Hepatocyte (in vitro differentiated cells): ENCODE measurements around the gene SNAP23. TPM values are rescaled to one million over a fixed set of nuclear protein-coding genes. Genes with fewer than 3 reads are reported as not detected.

Experiments
- DNase-seq: peaks from one replicate; pipeline ENCODE4 v3.0.0-alpha.2; 2016; ENCODE audit warnings: low spot score
- H2AFZ ChIP-seq: fragments of 200-600 bp; sonication (generic); 2 replicates; pipeline ENCODE4 v1.6.0; 2016; ENCODE audit warnings: antibody characterized with exemption, mild to moderate bottlenecking
- H3K27ac ChIP-seq: fragments of 200-600 bp; sonication (generic); 2 replicates; pipeline ENCODE4 v1.5.1; 2016; ENCODE audit warnings: mild to moderate bottlenecking
- H3K27me3 ChIP-seq: fragments of 200-600 bp; sonication (generic); 2 replicates; pipeline ENCODE4 v1.6.1; 2016
- H3K36me3 ChIP-seq: fragments of 200-600 bp; sonication (generic); replicated peaks from 2 replicates; pipeline ENCODE4 v1.5.1; 2016; ENCODE audit warnings: low read depth; ENCODE audit not compliant: insufficient read depth
- H3K4me1 ChIP-seq: fragments of 200-600 bp; sonication (generic); 2 replicates; pipeline ENCODE4 v1.5.1; 2016; ENCODE audit warnings: mild to moderate bottlenecking, moderate library complexity; ENCODE audit not compliant: insufficient read depth
- H3K4me2 ChIP-seq: fragments of 200-600 bp; sonication (generic); 2 replicates; pipeline ENCODE4 v1.6.0; 2016
- H3K4me3 ChIP-seq: fragments of 200-600 bp; sonication (generic); 2 replicates; pipeline ENCODE4 v1.5.1; 2016; ENCODE audit warnings: mild to moderate bottlenecking
- H3K79me2 ChIP-seq: fragments of 200-600 bp; sonication (generic); 2 replicates; pipeline ENCODE4 v1.6.0; 2017; ENCODE audit warnings: mild to moderate bottlenecking
- H3K9me2 ChIP-seq: fragments of 200-600 bp; sonication (generic); replicated peaks from 2 replicates; pipeline ENCODE4 v1.6.0; 2017; ENCODE audit warnings: mild to moderate bottlenecking; ENCODE audit not compliant: insufficient read depth
- H3K9me3 ChIP-seq: fragments of 200-600 bp; sonication (generic); 2 replicates; pipeline ENCODE4 v1.5.1; 2016; ENCODE audit warnings: low read depth, mild to moderate bottlenecking
- H4K20me1 ChIP-seq: fragments of 200-600 bp; sonication (generic); 2 replicates; pipeline ENCODE4 v1.6.0; 2016; ENCODE audit warnings: mild to moderate bottlenecking; ENCODE audit not compliant: insufficient read depth, poor library complexity, severe bottlenecking
- CTCF ChIP-seq: fragments of 200-600 bp; sonication (generic); IDR thresholded peaks from 2 replicates; pipeline ENCODE4 v1.5.1; 2016; ENCODE audit warnings: antibody characterized with exemption, mild to moderate bottlenecking; ENCODE audit not compliant: poor library complexity
- EZH2 ChIP-seq: fragments of 200-600 bp; sonication (generic); IDR thresholded peaks from 2 replicates; pipeline ENCODE4 v1.6.1; 2016; ENCODE audit warnings: antibody characterized with exemption, mild to moderate bottlenecking, borderline replicate concordance
- EZH2phosphoT487 ChIP-seq: fragments of 200-600 bp; sonication (generic); IDR thresholded peaks from one replicate; pipeline ENCODE4 v1.6.1; 2018; ENCODE audit warnings: antibody characterized with exemption, mild to moderate bottlenecking, low read depth, moderate library complexity; ENCODE audit not compliant: unreplicated experiment, severe bottlenecking
- WGBS: methylation state at CpG from one replicate; pipeline ENCODE4 v1.1.6; 2016; ENCODE audit warnings: low lambda C conversion rate; ENCODE audit errors: missing lambda C conversion rate; 5-methylcytosine and 5-hydroxymethylcytosine counted together
- polyA plus RNA-seq: library from polyadenylated mRNA; unstranded; fragments of >200 nt; fragmentation: Nextera tagmentation; extraction: Ambion mirVana; gene quantifications from 2 replicates; pipeline ENCODE4 v1.2.1, GENCODE V29; 2016
- total RNA-seq: library from RNA; depleted of rRNA; stranded (reverse); fragments of >200 nt; gene quantifications from 2 replicates; pipeline ENCODE4 v1.2.3, GENCODE V29; 2014

Gene SNAP23
- total and polyA plus RNA-seq, 2 experiments from 2014 or later, result 82.7 to 123 TPM

- DNase-seq, result no peak
- no peaks in the 10 kb centered on the region for H3K9me3 ChIP-seq
- no peaks in the 10 kb centered on the region for H3K36me3 ChIP-seq
- TF ChIP-seq EZH2 (no peak), CTCF (no peak), EZH2phosphoT487 (no peak)
- H3K79me2 ChIP-seq, result peaks cover 53% of the 10 kb centered on the region
- H3K4me1 ChIP-seq, result no peaks in the 10 kb centered on the region
- H3K27ac ChIP-seq, result no peak overlapping the region
- H3K9me2 ChIP-seq, result no peaks in the 10 kb centered on the region
- H4K20me1 ChIP-seq, result no peaks in the 10 kb centered on the region
- H3K4me2 ChIP-seq, result no peak overlapping the region
- WGBS, result 90% methylated on average over 2 of the region's 2 CpGs
- no peaks in the 10 kb centered on the region for H3K27me3 ChIP-seq
- H3K4me3 ChIP-seq, result no peak overlapping the region
- H2AFZ ChIP-seq, result no peak overlapping the region
These were observed 20.6 kb upstream of the SNAP23 start for GRCh38 chr15:42474827-42475226.

- Histone ChIP-seq H3K4me2 (no peak overlapping the region), H3K79me2 (peaks cover 81% of the 10 kb centered on the region), H3K27ac (no peak overlapping the region), H4K20me1 (no peaks in the 10 kb centered on the region), H3K36me3 (no peaks in the 10 kb centered on the region), H3K4me1 (no peaks in the 10 kb centered on the region), H3K9me2 (no peaks in the 10 kb centered on the region), H2AFZ (no peak overlapping the region), H3K4me3 (no peak overlapping the region), H3K27me3 (no peaks in the 10 kb centered on the region), H3K9me3 (no peaks in the 10 kb centered on the region)
- WGBS, result 100% methylated on average over 6 of the region's 6 CpGs
- TF ChIP-seq EZH2phosphoT487, result no peak
- TF ChIP-seq CTCF, result no peak
- no peak for TF ChIP-seq EZH2
- DNase-seq, result no peak
These were observed 12.7 kb upstream of the SNAP23 start for GRCh38 chr15:42482701-42483100.

- Histone ChIP-seq H4K20me1 (no peaks in the 10 kb centered on the region), H2AFZ (no peak overlapping the region), H3K4me1 (no peaks in the 10 kb centered on the region), H3K27ac (no peak overlapping the region), H3K4me2 (no peak overlapping the region), H3K36me3 (no peaks in the 10 kb centered on the region), H3K9me3 (no peaks in the 10 kb centered on the region), H3K9me2 (no peaks in the 10 kb centered on the region), H3K79me2 (peaks cover 85% of the 10 kb centered on the region), H3K27me3 (no peaks in the 10 kb centered on the region), H3K4me3 (no peak overlapping the region)
- no peak for TF ChIP-seq CTCF
- TF ChIP-seq EZH2, result no peak
- no peak for TF ChIP-seq EZH2phosphoT487
- 95% methylated on average over 1 of the region's 1 CpG for WGBS
- no peak for DNase-seq
These were observed 11.8 kb upstream of the SNAP23 start for GRCh38 chr15:42483677-42484076.

- Histone ChIP-seq H3K9me2 (no peaks in the 10 kb centered on the region), H2AFZ (peak overlapping the region; percentile 75), H3K4me1 (peaks cover 20% of the 10 kb centered on the region), H3K27me3 (no peaks in the 10 kb centered on the region), H3K4me3 (peak overlapping the region; percentile 80), H3K36me3 (no peaks in the 10 kb centered on the region), H3K9me3 (no peaks in the 10 kb centered on the region), H3K4me2 (peak overlapping the region; percentile 76), H4K20me1 (no peaks in the 10 kb centered on the region), H3K27ac (peak overlapping the region; percentile 99), H3K79me2 (peaks cover 51% of the 10 kb centered on the region)
- DNase-seq, result no peak
- no peak for TF ChIP-seq EZH2phosphoT487
- 6% methylated on average over 11 of the region's 11 CpGs for WGBS
These were observed 5.2 kb upstream of the SNAP23 start for GRCh38 chr15:42490291-42490670.
